Daoy (cell line): ENCODE measurements around the gene CYTH4. TPM values are rescaled to one million over a fixed set of nuclear protein-coding genes. Genes with fewer than 3 reads are reported as not detected.
A peak's percentile ranks its signal among the peaks of the same experiment; 100 is the strongest.

Experiments
- DNase-seq: peaks from one replicate; pipeline ENCODE4 v3.0.0-alpha.2; 2015; ENCODE audit warnings: low read depth
- total RNA-seq: library from RNA; depleted of rRNA; stranded (reverse); fragments of >200 nt; shearing (Covaris generic); gene quantifications from 2 replicates; pipeline ENCODE4 v1.2.3, GENCODE V29; 2014

CYTH4 gene
- total RNA-seq, 1 experiment from 2014 or later: 1.7 TPM

DNA sequence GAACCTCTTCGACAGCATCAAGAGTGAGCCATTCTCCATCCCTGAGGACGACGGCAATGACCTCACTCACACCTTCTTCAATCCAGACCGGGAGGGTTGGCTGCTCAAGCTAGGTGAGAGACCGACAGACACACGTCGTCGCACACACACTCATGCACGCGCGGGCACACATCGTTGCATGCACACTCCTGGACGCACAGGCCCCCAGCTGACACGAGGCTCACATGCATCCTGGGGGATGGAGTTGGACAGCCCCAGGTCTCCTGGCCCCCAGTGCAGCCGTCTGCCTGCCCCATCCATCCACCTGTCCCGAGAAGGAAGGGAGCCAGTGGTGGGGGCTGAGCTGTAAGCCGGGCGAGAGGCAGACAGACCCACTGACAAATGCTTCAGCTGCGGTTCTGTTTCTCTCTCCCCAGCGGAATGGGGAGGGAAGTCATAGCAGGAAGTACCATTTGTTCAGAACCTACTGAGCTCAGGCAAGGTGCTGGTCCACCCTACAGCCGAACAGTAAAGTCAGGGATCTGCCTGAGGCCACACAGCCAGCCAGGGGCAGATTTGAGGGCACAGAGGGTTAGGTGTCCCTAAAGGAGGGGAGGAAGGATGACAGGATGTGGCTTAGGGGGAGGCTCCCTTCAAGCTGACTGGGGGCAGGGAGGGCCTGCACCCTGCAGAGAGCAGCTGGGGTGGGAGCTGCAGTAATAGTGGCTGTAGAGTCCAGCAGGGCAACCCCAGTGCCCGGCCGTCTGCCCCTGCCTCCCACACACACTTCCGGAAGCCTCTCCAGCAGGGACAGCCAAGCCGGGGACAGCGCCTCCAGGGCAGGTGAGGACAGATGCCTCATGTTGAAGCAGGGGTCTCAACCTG is 27.1 kb downstream of the CYTH4 start:
- DNase-seq: peak; percentile 57

GRCh38 chr22:37310075-37310606 is 27.8 kb downstream of the CYTH4 start:
- peak; percentile 40 for DNase-seq

- no peak for DNase-seq
Measured at GRCh38 chr22:37310815-37311595, 28.7 kb downstream of the CYTH4 start.

DNA sequence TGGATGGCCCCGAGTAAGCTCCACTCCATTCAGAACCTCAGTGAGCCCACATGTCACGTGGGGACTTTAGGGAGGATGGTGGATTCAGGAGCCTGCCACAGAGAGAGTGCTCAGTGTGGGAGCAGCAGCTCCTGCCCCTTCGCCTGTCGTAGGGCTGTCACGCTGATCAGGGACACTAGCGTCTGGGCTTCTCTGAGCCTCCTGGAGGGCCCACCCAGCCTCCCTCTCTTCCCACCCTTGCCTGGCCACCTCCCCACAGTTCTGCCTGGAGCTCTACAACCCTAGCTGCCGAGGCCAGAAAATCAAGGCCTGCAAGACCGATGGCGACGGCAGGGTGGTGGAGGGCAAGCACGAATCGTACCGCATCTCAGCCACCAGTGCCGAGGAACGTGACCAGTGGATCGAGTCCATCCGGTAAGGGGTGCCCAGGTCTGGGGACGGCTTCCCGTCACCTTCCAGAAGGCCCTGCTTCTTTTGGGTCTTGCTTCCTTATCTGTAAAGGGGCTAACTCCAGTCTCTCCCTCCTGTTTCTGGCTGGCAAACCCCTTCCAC is 29.5 kb downstream of the CYTH4 start:
- DNase-seq: no peak

- DNase-seq: no peak
Measured at GRCh38 chr22:37312549-37313183, 30.4 kb downstream of the CYTH4 start.

GRCh38 chr22:37313376-37314314 is 31.3 kb downstream of the CYTH4 start:
- no peak for DNase-seq

- peak; percentile 73 for DNase-seq
Measured at GRCh38 chr22:37314315-37315074, 32.2 kb downstream of the CYTH4 start.

GRCh38 chr22:37316405-37316804 is 34.1 kb downstream of the CYTH4 start:
- DNase-seq: no peak

DNA sequence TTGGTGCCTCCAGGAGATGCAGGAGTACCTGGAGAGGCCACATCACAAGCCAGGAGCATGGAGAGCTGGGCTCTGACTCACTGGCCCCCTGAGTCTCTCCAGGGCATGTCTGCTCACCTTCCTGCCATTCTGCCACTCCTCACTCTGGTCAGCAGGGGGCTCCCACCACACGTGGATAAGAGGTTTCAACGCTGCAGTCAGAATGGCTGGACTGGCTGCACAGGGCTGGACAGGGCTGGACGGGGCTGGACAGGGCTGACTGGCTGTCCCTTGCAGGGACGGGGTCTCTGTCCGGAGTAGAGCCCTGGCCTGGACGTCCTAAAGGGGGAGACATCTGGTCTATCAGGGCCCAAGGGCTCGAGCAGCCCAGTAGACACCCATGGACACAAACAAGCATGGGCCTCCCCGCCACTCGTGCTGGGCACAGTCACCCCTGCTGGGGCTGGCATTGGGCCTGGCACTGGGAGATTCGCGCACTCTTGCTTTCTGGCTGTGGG is 34.6 kb downstream of the CYTH4 start:
- peak; percentile 94 for DNase-seq

GRCh38 chr22:37317698-37318210 is 35.4 kb downstream of the CYTH4 start:
- no peak for DNase-seq

- DNase-seq: no peak
Measured at GRCh38 chr22:37318364-37319109, 36.2 kb downstream of the CYTH4 start.

- no peak for DNase-seq
Measured at GRCh38 chr22:37319469-37319868, 37.2 kb downstream of the CYTH4 start.

DNA sequence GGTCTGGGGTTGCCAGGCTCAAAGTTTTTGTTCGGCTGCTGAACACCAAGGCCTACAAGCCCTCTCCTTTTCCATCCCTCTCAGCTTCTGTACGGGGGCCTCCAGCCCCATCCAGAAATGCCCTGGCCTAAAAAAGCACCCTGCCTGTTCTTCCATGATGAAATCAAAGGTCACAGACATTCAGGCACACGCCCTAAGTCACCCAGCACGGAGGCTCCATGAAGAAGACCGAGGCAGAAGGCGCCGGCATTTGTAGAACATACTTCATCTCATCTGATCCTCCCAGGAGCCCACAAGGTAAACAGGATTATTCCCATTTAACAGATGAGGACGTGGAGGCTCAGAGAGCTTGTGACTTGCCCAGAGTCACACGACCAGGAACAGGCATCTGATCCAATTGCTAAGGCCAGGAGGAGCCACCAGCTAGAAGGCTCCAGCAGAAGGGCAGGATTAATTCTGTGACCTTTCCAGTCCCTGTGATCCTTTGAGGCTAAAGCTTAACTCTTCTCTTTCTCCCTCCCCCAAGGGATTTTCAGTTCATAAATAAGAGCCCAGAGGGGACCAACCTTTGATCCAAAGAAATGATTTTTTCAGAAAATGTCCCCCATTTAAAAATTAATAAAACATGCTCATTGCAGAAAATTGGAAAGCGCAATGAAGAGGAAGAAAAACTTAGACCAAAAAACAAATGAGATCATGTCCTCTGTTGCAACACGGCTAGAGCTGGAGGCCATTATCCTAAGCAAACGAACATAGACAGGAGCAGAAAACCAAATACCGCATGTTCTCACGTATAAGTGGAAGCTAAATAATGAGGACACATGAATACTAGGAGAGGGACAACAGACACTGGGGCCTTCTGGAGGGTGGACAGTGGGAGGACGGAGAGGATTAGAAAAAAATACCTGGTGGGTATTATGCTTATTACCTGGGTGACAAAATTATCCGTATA is 38.7 kb downstream of the CYTH4 start:
- no peak for DNase-seq

DNA sequence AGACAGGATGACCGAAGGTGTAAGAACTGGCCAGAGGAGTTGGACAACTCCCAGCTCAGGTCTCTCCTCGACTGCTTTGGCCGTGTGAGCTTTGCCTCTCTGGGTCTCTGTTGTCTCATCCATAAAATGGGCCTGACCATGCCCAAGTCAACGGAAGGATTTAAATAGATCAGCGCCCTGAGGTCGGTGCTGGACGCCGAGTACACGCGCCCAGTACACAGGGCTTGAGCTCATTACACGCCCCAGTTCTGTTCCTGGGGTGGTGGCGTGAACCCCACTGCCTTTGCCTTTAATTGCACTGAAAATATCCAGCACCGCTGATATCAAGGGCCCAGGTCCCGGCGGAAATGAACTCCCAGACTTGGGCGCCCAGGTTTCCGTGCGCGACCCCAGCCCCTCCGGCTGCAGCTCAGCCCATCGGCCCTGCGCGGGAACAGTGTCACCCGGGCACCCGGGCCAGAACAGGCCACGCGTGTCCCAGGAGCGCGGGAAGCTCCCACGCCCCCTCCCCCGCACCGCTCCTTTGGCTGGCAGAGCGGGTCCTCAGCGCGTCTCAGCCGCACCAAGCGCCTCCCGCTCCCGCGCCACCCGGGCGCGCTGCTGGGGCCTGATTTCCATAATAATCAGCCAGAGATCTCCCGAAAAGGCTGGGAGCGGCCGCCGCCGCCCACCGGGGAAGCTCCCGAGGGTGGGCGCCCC is 42.2 kb downstream of the CYTH4 start:
- DNase-seq: no peak

DNA sequence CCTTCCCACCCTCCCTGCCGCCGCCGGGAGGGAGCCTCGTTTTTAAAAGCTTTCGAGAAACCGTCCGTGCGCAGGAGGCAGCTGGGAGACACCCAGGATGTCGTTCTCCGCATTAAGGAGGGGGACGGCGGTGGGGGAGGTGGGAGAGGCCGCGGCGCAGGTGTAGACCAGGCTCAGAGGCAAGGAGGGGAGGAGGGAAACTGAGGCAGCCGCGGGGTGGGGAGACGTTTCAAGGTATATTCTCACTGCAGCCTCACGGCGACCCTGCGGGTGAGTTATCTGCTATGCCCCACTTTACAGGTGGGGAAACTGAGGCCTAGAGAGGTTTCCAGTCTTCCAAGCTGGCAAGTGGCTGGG is 42.7 kb downstream of the CYTH4 start:
- DNase-seq: no peak

GRCh38 chr22:37326726-37327125 is 44.4 kb downstream of the CYTH4 start:
- DNase-seq: no peak

DNA sequence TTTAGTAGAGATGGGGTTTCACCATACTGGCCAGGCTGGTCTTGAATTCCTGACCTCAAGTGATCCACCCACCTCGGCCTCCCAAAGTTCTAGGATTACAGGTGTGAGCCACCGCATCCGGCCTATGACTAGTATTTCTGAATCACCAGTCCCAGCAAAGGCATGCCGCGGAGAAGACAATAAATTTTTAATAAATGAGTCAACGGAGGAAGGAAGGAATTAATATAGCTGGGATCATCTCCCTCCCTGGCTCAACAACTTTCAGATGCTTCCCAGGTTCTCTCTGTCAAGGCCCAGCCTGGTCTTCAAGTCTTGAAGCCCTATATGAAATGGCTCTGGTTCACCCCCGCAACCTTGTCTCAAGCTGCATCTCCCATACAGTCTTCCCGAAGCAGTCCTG is 45.7 kb downstream of the CYTH4 start:
- DNase-seq: peak; percentile 83
